ENCODE data around the gene EP300. TPM values are rescaled to one million over a fixed set of nuclear protein-coding genes. Genes with fewer than 3 reads are reported as not detected.

The EP300 gene
- total and polyA plus RNA-seq, 2 experiments from 2014 or later = 28.8 to 53.8 TPM

GRCh38 chr22:41215926-41216325 lies 123.5 kb downstream of the EP300 start:
- H3K9me3 ChIP-seq (ENCODE audit: low read depth) = no peaks in the 10 kb centered on the region
- 99% methylated on average over 7 of the region's 7 CpGs for WGBS (ENCODE audit: low lambda C conversion rate, missing lambda C conversion rate)

GRCh38 chr22:41216984-41217383 lies 124.6 kb downstream of the EP300 start:
- no peaks in the 10 kb centered on the region for H3K9me2 ChIP-seq (replicated peaks; ENCODE audit: insufficient read depth)
- TF ChIP-seq EZH2 (IDR thresholded peaks at IDR 0.05; ENCODE audit: borderline replicate concordance) (no peak), EZH2phosphoT487 (IDR thresholded peaks at IDR 0.05; ENCODE audit: low read depth, severe bottlenecking, unreplicated experiment) (no peak), CTCF (IDR thresholded peaks at IDR 0.05; ENCODE audit: poor library complexity) (no peak)
- no peaks in the 10 kb centered on the region for H3K36me3 ChIP-seq (replicated peaks; ENCODE audit: insufficient read depth, low read depth)
- H3K79me2 ChIP-seq = no peaks in the 10 kb centered on the region
- no peak for DNase-seq (ENCODE audit: low spot score)
- 66% methylated on average over 13 of the region's 13 CpGs for WGBS (ENCODE audit: low lambda C conversion rate, missing lambda C conversion rate)
- no peak overlapping the region for H2AFZ ChIP-seq
- H3K9me3 ChIP-seq (ENCODE audit: low read depth) = no peaks in the 10 kb centered on the region
- no peaks in the 10 kb centered on the region for H4K20me1 ChIP-seq (ENCODE audit: insufficient read depth, poor library complexity, severe bottlenecking)
- H3K4me1 ChIP-seq (ENCODE audit: insufficient read depth) = peaks cover 3% of the 10 kb centered on the region
- peak overlapping the region; percentile 71 for H3K27ac ChIP-seq
- H3K4me2 ChIP-seq = no peak overlapping the region
- H3K4me3 ChIP-seq = no peak overlapping the region
- H3K27me3 ChIP-seq = no peaks in the 10 kb centered on the region

More at GRCh38 chr22:41215926-41216325, 123.5 kb downstream of the EP300 start:
- DNase-seq (ENCODE audit: low spot score) = no peak
- Histone ChIP-seq H3K27me3 (no peaks in the 10 kb centered on the region), H3K4me1 (ENCODE audit: insufficient read depth) (peaks cover 3% of the 10 kb centered on the region), H4K20me1 (ENCODE audit: insufficient read depth, poor library complexity, severe bottlenecking) (no peaks in the 10 kb centered on the region), H2AFZ (no peak overlapping the region), H3K36me3 (replicated peaks; ENCODE audit: insufficient read depth, low read depth) (no peaks in the 10 kb centered on the region), H3K27ac (no peak overlapping the region), H3K4me2 (no peak overlapping the region), H3K4me3 (no peak overlapping the region), H3K9me2 (replicated peaks; ENCODE audit: insufficient read depth) (no peaks in the 10 kb centered on the region), H3K79me2 (no peaks in the 10 kb centered on the region)
- TF ChIP-seq EZH2phosphoT487 (IDR thresholded peaks at IDR 0.05; ENCODE audit: low read depth, severe bottlenecking, unreplicated experiment) = no peak

GRCh38 chr22:41217553-41218157 lies 125.3 kb downstream of the EP300 start:
- no peak overlapping the region for H2AFZ ChIP-seq
- no peaks in the 10 kb centered on the region for H4K20me1 ChIP-seq (ENCODE audit: insufficient read depth, poor library complexity, severe bottlenecking)
- H3K9me3 ChIP-seq (ENCODE audit: low read depth) = no peaks in the 10 kb centered on the region
- H3K4me1 ChIP-seq (ENCODE audit: insufficient read depth) = peaks cover 3% of the 10 kb centered on the region
- DNase-seq (ENCODE audit: low spot score) = peak; percentile 45
- TF ChIP-seq EZH2phosphoT487 (IDR thresholded peaks at IDR 0.05; ENCODE audit: low read depth, severe bottlenecking, unreplicated experiment) = no peak
- TF ChIP-seq CTCF (IDR thresholded peaks at IDR 0.05; ENCODE audit: poor library complexity) = no peak
- TF ChIP-seq EZH2 (IDR thresholded peaks at IDR 0.05; ENCODE audit: borderline replicate concordance) = no peak
- no peaks in the 10 kb centered on the region for H3K9me2 ChIP-seq (replicated peaks; ENCODE audit: insufficient read depth)
- peak overlapping the region; percentile 25 for H3K4me2 ChIP-seq
- H3K36me3 ChIP-seq (replicated peaks; ENCODE audit: insufficient read depth, low read depth) = no peaks in the 10 kb centered on the region
- 73% methylated on average over 16 of the region's 16 CpGs for WGBS (ENCODE audit: low lambda C conversion rate, missing lambda C conversion rate)
- H3K27me3 ChIP-seq = no peaks in the 10 kb centered on the region
- H3K4me3 ChIP-seq = no peak overlapping the region
- peak overlapping the region; percentile 71 for H3K27ac ChIP-seq
- no peaks in the 10 kb centered on the region for H3K79me2 ChIP-seq

- 94% methylated on average over 9 of the region's 9 CpGs for WGBS (ENCODE audit: low lambda C conversion rate, missing lambda C conversion rate)
- Histone ChIP-seq H3K9me2 (replicated peaks; ENCODE audit: insufficient read depth) (no peaks in the 10 kb centered on the region), H3K36me3 (replicated peaks; ENCODE audit: insufficient read depth, low read depth) (no peaks in the 10 kb centered on the region)
Measured at GRCh38 chr22:41222846-41223507, 130.6 kb downstream of the EP300 start.

More at GRCh38 chr22:41222846-41223507, 130.6 kb downstream of the EP300 start:
- DNase-seq (ENCODE audit: low spot score) = no peak
- Histone ChIP-seq H2AFZ (no peak overlapping the region), H3K4me1 (ENCODE audit: insufficient read depth) (no peaks in the 10 kb centered on the region), H3K4me2 (no peak overlapping the region), H4K20me1 (ENCODE audit: insufficient read depth, poor library complexity, severe bottlenecking) (no peaks in the 10 kb centered on the region), H3K27me3 (no peaks in the 10 kb centered on the region), H3K27ac (no peak overlapping the region), H3K9me3 (ENCODE audit: low read depth) (no peaks in the 10 kb centered on the region), H3K4me3 (no peak overlapping the region), H3K79me2 (no peaks in the 10 kb centered on the region)
- no peak for TF ChIP-seq EZH2phosphoT487 (IDR thresholded peaks at IDR 0.05; ENCODE audit: low read depth, severe bottlenecking, unreplicated experiment)
- no peak for TF ChIP-seq EZH2 (IDR thresholded peaks at IDR 0.05; ENCODE audit: borderline replicate concordance)
- no peak for TF ChIP-seq CTCF (IDR thresholded peaks at IDR 0.05; ENCODE audit: poor library complexity)

All from hepatocyte (in vitro differentiated cells).